NCI-H526 (cell line): ENCODE results near the gene RAB3B.
"Not testable (repeated sequence)": the region's sequence is repeated elsewhere in the genome, so short reads cannot be mapped to it uniquely, and the experiment has no call there.

Experiments
- DNase-seq, 2 experiments: peaks; one replicate each; lab custom pipeline; 2025; lab: John Stamatoyannopoulos, UW

The RAB3B gene

DNA sequence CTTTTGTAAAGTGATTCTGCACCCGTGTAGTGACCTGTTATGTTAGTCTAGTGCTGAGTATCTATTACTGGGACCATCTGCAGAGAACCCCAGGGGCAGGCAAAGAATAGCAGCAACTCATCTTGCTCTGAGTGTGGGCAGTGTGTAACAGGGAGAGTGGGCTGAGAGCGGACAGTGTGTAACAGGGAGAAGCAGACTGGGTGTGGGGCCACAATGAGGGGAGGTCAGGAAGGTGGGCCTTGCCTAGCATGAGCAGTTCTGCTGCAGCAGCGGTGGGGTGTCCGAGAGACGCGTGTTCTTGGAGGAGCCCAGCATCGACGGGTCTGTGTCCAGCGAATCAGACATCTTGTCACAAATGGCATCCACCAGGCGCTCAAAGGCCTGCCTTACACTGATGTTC, 70.8 kb downstream of the RAB3B start:
- no peak for DNase-seq

DNA sequence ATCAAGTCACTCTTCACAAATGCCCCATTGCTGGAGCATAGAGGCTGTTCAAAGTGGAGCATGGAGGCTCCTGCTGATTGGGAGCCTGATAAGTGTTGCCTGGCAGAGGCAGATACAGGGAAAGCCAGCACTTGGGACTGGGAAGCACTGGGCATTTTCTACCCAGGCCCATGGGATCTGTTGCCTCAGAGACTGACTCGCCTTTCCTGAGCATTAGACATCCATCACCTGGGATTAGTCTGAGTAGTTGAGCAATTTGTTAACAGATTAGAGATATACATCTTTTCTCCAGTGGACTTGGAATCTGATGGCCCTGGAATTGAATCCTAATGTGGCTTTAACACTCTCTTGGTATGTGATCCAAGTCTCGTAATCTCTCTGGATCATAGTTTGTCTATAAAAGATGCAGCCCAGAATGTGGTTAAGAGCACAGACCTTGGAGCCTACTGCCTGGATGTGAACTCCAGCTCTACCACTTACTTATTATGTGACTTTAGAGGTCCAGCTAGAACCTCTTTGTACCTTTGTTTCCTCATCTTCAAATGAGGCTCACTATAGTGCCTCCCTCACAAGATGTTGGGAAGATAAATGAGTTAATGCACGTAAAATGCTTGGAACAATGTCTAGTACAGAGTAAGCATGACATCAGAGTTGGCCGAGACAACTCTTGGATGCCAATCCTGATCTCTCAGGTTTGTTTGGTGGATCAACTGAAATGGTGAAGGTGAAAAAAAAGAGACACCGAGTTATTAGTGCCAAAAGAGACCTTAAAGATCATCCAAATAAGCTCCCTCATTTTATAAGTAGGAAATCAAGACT, 73.7 kb downstream of the RAB3B start:
- no peak for DNase-seq

DNA sequence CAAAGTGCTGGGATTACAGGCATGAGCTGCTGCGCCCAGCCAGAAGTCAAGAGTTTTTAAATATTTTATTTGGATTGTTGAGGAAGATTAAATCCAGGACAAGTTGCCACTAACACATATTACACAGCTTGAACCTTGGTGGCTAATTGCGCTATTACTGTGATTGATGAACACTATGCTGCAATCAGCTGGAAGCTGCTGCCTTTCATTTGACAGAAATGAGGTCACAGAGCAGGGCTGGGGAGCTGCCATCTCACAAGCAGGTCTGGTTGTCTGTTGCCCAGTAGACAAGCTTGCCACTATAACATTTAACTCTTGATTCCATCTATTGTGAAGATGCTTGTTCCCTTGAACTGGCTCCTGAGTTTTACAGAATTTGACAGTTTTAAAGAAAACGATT, 74.5 kb downstream of the RAB3B start:
- no peak for DNase-seq

DNA sequence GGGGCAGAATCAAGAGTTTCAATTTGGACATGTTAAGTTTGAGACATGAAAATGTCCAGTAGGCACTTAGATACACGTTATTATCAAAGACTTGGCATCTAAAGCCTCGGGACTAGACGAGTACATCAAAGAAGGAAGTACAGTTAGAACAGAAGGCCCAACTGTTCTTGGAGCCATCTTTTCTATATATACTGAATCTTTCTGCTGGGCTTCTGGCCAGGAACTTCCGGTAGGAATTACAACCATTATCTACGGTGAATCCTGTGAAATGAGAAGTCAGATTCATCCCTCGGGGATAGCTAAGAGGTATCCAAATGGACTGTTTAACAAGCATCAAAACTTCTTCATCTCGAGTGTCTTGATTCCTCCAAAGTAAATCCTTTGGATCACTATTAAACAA, 77.6 kb downstream of the RAB3B start:
- DNase-seq, result no peak

DNA sequence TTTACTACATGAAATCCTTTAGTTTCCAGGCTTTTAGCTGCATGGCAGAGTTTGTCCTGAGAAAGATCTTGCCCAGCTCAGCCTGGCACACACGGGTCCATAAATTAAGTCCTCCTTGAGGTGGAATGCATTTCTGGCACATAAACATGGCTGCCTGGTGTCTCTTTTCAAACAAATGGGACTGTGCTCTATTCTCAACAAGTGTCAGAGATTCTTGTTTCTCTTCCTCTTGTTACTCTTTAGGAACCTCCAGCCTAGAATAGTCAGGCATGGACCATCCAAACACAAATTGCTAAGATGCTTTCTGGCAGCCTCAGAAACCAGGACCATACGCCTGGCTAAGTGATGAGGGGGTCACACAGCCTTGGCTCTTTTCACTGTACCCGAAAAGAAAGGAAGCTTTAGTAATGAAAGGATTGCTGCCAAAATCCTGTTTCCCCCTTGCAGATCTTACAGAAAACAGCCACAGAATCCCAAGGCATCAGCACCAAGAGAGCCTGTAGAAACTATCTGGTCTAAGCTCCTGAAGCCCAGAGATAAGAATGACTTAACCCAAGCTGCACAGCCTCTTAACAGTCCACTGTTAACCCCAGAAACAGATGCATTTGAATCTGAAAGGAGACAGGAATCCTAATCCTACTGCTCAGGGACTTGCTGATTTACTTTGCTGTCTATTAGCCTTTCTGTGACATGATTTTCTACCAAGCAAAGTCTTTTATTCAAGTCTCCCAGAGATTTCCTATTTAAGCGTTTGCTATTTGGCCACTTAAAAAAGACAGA, 80.1 kb downstream of the RAB3B start:
- DNase-seq, result no peak

DNA sequence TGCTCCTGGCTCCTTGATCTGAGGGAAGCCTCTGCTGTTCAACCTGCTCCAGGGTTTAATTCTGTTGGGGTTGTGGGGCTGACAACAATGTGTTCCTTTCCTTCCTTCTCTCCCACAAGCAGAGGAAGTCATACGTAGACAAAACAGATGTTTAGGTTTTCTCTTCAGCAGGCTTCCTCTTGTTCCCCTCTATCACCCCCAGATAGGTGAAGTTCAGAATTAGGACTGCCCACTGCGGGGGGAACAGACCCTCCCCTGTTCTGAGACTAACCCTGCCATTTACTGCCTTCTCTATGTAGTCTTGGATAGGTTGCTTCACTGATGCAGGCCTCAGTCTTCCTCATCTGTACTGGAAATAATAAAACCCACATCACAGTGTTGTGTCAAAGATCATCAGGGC, 82.0 kb downstream of the RAB3B start:
- no peak for DNase-seq

DNA sequence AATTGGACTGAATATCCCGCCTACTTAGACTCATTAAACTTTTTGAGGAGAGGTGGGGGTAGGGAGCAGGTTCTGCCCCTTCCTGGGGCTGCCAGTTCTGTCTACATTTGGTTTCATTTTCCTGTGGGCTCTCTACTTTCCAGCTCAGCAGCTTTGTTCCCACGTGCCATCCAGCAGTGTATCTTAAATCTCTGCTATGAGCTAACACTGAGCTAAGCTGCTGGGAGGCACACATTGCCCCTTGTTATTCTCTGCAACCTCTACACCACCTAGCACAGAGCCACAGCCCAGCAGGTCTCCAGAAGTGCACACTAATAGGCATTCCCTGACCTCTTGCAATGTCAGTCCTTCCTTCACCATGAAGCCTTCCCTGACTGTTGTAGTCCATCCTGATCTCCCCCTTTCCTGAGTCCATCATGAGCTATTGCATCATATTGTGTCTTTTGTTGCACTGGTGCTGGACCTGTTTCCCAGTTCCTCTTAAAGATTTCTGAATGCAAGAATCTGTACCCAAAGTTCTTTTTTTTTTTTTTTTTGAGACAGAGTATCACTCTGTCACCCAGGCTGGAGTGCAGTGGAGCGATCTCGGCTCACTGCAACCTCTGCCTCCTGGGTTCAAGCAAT, 83.3 kb downstream of the RAB3B start:
- DNase-seq, result no peak

DNA sequence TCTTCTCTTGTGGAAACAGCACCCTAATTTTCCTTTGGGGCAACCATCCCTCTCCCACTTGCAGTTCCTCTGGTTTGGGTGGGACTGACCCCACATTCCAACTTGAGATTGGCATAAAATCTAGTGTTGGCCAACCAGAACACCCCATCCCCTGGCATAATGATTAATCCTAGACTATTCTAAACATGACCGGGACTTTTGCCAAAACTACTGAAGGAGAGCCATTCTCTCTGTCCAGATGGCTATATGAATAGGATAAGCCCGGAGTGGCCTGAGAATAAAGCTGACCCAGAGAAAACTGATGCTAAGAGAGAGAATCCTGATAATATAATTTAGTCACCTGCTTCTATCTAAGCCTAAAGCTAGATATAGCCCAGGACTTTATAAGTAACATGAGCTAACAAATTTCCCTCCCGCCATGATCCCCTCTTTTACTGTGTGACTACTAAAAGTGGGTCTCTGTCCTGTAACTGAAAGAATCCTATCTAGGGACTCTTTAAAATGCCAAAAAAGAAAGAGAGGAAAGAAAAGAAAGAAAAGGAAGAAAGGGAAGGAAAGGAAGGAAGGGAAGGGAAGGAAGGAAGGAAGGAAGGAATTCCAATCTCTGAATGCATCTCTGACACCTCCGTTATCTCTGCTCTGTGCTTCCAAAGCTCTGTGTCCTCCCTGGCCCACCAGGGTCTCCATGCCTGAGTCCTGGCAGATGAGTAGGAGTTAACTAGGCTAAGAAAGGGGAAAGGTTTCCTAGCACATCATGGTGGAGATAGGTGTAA, 84.0 kb downstream of the RAB3B start:
- no peak for DNase-seq

DNA sequence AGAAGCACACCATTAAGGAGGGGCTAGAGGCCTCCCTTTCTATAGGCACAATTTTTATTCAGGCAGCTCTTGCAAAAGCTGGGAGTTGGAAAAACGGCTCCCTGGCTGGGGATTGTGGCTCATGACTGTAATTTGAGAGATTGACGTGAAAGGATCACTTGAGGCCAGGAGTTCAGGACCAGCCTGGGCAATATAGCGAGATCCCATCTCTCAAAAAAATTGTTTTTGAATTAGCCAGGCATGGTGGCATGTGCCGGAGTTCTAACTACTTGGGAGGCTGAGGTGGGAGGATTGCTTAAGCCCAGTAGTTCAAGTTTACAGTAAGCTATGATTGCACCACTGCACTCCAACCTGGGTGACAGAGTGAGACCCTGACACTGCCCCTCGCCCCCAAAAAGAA, 88.0 kb downstream of the RAB3B start:
- no peak for DNase-seq

DNA sequence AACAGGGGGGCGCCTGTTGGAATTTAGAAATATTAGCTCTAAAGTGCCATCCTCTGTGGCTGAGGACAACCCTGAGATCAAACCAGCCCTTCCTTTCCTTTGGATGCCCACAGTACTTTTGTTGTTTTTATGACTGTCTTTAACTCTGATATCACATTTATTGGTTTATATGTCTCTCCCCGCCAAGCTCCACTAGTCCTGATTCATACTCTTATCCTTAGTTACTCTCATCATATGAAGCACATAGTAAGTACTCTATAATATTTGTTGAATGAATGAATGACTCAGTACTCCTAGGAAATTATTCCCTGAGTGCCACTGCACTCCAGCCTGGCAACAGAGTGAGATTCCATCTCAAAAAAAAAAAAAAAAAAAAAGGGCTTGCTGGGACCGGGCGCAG, 89.3 kb downstream of the RAB3B start:
- no peak for DNase-seq

DNA sequence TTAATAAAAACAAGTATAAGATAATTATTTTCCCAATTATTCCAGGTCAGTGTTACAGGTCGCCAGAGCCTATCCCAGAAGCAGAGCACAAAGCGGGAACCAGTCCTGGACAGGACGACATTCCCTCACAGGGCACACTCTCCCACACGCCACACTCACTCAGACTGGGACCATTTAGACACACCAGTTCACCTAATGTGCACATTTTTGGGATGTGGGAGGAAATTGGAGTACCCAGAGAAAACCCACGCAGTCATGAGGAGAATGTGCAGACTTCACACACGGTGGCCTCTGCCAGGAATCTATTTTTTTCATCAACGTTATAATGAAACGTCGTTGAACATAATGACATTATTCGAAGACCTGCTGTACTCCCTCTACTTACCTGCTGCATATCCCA, 91.5 kb downstream of the RAB3B start:
- no peak for DNase-seq

DNA sequence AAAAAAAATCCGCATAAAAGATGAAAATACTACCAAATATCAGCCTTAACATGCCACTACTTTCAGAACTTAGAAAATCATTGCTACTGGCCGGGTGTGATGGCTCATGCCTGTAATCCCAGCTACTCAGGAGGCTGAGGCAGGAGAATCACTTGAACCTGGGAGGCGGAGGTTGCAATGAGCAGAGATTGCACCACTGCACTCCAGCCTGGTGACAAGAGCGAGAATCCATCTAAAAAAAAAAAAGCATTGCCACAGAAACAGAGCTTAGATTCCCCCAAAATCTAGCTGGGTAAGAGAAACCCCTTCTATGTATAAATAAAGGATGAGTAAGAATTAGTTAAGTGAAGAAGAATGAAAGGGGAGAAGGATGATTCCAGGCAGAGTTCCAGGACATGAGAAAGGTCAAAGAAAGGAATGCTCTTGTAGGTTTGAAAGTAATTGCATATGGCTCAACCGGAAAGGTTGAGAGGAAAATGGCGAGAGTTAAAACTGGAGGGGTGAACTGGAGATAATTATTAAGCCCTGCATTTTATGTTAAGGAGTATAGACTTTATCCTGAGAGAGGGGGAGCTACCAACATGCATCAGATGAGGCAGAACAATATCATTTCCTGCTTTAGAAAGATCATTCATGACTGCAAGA, 92.3 kb downstream of the RAB3B start:
- DNase-seq, result no peak

DNA sequence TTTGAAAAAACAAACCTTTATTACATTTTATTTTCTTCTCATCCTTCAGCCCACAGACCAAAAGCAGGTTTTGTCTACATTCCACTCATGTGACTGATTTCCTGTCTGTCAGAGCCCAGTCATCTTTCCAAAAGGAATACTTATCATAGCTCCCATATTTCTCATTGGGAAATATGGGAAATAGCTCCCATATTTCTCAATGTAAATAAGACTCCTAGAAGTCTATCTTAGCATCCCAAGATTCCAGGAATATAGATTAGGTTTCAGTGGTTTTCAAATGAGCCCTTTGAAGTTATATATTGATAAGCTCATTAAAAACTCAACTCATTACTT, 92.8 kb downstream of the RAB3B start:
- no peak for DNase-seq

DNA sequence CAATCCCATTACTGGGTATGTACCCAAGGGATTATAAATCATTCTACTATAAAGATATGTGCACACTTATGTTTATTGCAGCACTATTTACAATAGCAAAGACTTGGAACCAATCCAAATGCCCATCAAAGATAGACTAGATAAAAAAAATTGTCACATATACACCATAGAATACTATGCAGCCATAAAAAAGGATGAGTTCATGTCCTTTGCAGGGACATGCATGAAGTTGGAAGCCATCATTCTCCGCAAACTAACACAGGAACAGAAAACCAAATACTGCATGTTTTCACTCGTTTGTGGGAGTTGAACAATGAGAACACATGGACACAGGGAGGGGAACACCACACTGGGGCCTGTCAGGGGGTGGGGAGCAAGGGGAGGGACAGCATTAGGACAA, 95.8 kb downstream of the RAB3B start:
- DNase-seq, result not testable (repeated sequence)

DNA sequence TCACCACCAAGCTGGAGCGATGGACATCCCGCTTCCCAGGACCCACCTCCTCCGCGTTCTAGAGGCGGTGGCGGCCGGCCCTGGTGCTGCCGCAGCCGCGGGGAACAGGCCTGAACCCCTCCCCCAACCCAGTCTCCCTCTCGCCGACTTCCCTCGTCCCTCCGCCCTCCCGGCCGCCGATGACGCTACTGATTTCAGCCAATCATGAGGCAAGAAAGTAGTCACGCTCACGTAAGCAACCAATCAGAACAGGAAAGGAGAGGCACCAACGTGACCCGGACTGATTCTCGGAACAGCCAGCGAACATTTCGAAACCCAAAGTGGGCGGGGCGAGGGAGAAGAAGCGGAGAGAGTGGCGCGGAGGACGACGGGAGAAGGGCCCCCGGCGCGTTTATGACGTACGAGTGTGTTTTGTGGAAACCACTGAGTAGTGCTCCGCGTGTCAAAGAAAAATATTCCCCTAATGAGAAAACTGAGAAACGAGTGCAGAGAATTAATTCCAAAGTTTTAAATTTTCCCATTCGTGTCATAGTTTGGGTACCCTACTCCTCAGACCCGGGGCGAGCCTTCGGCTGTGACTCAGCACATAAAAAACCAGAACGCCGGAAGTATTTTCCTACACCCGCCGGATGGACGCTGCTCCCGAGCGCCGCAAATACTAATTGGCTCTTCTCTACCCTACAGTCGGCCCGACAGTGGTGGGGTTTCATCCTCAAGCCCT, 111.7 kb downstream of the RAB3B start, which contains the start of gene NRDC:
Gene NRDC (minus strand): TSS at position 112 of the 721 bp plus-strand sequence. CDS start 112 bp downstream, outside the sequence.
- peak; percentile 99 to 100 for DNase-seq

DNA sequence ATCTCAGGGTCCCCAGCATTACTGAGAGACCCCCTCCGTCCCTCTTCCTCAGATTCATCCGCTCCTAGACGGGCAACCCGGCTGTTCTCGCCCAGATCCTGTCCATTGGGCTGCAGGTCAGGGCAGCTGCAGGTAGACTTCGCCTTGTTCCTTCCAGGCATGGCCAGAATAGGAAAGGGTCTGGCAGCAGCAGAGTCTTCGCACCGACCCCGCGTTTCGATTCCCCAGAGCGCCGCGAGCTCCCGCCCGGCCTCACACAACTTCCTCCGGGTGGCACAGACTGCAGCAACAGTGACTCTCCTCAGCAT, 112.2 kb downstream of the RAB3B start:
- DNase-seq, result peak in 1 of 2 experiments; percentile 76

DNA sequence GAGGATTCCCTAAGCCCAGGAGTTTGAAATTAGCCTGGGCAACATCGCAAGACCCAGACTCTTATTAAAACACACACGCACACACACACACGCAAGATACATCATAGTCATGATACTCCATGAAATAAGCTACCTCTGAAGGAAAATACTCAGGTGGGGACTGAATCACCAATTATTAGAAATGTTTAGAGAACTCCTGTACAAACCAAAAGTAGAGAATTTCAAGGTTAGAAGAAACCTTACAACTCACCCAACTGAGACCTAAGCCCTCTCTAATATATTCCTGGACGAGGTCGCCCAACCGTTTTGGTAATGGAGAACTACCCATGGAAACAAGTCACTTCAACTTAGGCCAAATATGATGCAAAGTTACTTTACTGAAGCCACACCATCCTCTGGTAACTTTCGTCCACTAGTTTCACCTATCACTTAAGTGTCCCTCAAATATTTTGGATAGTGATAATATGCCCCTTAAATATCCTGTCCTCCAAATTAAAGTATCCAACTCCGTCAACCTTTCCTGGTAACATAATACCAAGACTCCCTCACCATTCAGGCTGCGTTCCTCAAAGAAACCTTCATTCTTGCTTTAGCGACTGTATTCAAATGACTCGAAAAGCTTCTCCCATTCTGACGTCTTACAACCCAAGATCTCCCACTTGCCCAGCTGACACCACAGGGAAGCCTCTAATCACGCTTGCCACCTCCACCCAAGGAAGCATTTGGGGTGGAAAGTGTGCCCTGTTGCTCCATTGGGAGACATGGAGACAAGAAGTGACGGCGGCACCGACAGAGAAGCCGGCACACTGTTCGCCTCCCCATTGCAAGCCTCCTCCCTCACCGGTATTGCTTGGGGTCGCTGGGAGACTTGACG, 112.8 kb downstream of the RAB3B start:
- peak in 1 of 2 experiments; percentile 65 for DNase-seq

DNA sequence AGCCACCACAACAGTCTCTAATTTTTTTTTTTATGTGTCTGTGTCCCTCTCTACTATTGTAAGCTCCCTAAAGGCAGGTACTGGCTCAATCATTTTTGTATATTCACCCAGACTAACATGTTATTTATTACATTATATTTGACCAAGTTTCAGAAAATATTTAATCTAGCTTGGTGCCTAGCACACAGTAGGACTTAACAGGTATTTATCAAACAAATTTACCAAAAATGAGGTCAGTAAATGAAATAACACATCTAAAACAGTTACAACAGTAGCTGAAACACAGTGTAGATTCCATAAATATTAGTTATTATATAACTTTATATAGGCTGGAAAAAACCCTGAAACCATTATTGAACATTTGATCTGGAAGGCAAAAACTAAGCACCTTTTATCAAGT, 114.7 kb downstream of the RAB3B start:
- DNase-seq, result no peak

DNA sequence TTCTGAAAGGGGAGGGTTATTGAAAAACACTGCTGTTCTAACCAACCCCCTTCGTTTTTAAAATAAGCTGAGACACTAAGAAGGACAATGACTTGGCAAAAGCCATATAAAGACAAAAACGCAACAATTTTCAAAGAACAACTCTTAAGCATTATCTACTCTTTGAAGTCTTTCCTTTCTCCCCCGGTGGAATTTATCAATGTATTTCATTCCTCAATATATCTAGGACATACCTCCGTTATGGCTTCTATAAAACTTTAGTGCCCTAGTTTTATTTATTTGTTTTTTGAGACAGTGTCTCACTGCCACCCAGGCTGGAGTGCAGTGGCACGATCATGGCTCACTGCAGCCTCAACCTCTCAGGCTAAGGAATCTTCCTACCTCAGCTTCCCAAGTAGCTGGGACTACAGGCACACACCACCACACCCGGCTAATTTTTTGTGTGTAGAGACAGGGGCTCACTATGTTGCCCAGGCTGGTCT, 115.2 kb downstream of the RAB3B start:
- no peak for DNase-seq

DNA sequence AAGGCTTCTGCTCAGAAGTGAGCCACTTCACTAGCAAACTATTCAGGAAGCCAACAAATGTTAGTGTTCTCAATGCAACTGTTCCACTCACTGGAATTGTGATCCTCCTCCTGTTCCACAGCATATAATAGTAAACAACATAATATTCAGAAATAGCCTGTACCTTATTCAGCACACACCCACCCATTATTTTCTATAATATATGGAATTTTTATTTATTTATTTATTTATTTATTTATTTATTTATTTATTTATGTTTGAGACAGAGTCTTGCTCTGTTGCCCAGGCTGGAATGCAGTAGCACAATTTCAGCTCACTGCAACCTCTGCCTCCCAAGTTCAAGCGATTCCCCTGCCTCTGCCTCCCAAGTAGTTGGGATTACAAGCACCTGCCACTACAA, 117.2 kb downstream of the RAB3B start:
- DNase-seq, result not testable (repeated sequence)
